Right renal cortex interstitium (tissue), 3 donors: Measurements from ENCODE around the gene PSD2. TPM values are rescaled to one million over a fixed set of nuclear protein-coding genes. Genes with fewer than 3 reads are reported as not detected.

ENCODE experiments used
- polyA plus RNA-seq, 3 donors: library from polyadenylated mRNA; unstranded; fragments of 120-200 nt; gene quantifications; one replicate each; pipeline ENCODE4 v1.2.1, GENCODE V29; 2013; ENCODE audit not compliant: insufficient read length in 3 of 3

Gene PSD2
- polyA plus RNA-seq, 3 donors: 1.3 to 2.2 (median 1.6) TPM

Other genes starting within 250 kb of the PSD2 start
- gene UBE2D2, start 234.5 kb upstream of the PSD2 start, polyA plus RNA-seq: 100 to 1,000 TPM; 175 to 188 (median 176) TPM
- 100 to 1,000 TPM; 209 to 219 (median 210) TPM for gene CXXC5, start 147.5 kb upstream of the PSD2 start, polyA plus RNA-seq
- 1 to 10 TPM in 2 of 3 donors, under 1 TPM in 1; 0.72 to 1.7 (median 1.5) TPM for gene NRG2, start 247.5 kb downstream of the PSD2 start, polyA plus RNA-seq